HTERT RPE-1 (cell line): ENCODE results near the gene TVP23A.
"Not testable (repeated sequence)": the region's sequence is repeated elsewhere in the genome, so short reads cannot be mapped to it uniquely, and the experiment has no call there.

Source experiments
- in situ Hi-C: fragments of 300-500 bp; cut with MboI; formaldehyde crosslinking; loops from 4 replicates; pipeline ENCODE4 v1.14.3; 2020; ENCODE audit warnings: low sequenced_read_pairs

The TVP23A gene

DNA sequence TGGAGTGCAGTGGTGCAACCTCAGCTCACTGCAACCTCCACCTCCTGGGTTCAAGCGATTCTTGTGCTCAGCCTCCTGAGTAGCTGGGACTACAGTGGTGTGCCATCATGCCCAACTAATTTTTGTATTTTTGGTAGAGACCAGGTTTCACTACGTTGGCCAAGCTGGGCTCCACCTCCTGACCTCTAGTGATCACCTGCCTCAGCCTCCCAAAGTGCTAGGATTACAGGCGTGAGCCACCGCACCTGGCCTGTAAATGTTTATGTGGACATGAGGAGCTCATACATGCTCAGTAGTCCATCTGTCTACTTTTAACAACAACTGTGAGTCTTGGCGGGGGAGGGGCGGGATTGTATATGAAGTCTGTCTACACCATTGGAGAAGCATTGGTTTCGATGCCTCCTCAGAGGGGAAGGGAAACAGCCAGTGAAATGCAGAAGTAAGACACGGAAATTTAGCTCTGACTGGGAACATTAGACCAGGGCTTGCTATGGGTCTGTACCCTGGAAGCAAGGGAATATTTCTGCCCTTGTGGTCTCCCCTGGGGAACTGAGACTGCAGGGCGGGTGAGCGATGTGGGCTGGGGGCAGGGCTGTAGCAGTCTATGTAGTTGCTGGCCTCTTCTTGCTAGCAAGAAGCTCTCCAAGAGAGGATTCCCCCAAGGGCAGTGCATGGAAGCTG is 65.6 kb downstream of the TVP23A start:
- in situ Hi-C loops, result no loop called here

DNA sequence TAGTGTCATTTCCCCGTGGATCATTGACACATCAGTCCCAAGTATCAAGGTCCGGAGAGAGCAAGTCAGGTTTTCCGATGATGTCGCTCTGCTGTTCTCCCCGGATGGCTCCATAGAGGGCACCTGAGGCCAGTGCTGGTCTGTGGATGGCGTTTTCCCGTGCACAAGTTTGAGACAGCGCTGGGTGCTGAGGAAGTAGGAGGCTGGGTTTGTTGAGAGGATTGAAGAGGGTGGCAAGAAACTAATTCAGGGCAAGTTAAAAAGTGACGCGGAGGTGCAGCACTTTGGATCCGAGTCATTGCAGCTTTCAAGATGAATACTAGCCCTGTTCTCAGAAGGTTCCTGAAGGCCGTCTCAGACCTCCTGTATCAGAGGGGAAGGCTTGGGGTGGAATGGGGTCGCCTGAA is 67.3 kb downstream of the TVP23A start:
- in situ Hi-C loops, result no loop called here

DNA sequence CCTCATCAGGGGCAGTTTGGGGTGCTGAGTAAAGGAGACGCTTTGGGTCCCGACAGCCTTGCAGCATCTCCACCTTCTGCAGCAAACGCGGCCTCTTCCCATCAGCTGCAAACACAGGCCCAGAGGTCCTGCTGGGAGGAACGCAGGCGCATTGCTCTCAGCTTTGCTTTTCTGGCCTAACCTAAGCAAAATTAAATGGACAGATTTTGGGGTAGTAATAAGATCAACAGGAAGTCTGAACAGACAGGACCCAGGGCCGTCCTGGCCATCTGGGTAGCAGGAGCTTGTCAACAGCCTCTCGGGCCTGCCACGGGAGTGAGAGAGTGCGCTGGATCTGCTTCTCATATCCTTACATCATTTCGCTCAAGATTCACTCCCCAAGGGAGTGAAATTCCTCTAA is 67.8 kb downstream of the TVP23A start:
- in situ Hi-C loops, result no loop called here

DNA sequence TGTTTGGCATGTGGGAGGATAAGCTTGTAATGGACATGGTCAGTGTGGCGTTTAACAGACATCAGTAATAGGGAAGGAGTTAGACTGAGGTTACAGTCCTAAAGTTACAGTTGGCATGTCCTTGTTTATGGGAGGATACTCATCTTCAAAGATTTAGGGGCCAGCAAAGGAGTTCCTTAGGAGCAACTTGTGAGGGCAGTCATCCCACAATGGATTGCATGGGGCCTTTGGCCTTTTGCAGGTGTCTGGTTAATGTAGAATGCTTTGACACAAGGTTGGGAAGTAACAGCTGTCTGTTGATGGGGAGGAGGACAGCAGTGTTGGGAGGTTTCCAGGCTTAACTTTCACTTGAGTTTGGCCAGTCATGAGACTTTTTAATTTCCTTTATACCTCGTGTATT is 72.8 kb downstream of the TVP23A start:
- in situ Hi-C loops, result no loop called here

DNA sequence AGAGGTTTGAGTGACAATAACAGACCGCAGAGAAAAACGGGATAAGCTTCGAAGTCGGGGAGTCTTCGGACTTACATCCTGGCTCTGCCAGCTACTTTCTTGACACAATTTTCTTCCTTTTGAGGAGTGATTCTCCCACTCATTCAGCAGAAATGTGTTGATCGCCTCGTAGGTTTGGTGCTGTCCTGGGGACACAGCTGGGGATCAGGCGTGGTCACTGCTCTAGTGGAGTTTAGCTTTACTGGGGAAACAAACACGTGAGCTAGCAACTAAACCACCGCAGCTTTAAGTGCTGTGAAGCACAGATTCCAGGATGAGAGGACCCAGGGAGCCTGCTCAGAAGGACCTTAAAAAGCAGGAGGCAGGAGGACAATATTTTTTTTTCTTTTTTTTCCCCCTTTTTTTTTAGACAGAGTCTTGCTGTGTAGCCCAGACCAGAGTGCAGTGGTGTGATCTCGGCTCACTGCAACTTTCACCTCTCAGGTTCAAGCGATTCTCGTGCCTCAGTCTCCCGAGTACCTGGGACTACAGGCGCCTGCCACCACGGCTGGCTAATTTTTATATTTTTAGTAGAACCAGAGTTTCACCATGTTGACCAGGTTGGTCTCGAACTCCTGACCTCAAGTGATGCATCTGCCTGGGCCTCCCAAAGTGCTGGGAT is 74.1 kb downstream of the TVP23A start:
- in situ Hi-C loops, result no loop called here

DNA sequence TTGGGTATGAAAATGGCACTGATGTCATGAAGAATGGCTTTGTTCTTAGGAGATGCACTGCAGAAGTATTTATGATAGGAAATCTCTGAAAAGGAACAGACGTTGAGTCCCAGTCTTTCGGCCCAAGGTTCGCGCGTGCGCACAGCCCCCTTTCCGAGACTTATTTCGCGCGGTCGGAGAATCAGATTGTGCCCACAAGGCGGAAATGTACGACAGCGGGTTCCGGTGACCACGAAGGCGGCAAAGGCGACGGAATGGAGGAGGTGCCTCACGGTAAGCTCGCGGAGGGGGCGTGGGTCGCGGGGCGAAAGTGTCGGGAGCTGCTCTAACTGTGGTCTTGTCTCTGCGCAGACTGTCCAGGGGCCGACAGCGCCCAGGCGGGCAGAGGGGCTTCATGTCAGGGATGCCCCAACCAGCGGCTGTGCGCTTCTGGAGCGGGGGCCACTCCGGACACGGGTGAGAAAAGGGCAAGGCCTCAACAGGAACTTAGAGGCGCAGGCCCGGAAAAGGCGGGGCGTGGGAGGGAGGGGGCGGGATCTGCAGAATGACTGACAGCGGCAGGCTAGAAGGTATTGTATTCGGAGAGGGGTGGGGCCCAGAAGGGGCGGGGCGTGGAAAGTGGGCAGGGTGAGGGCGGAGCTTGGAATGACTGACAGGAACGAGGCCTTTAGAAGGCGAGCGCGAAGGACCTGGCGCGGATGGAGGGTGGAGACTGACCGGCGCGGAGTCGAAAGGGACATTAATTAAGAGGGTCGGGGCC is 74.8 kb downstream of the TVP23A start, which contains the start of gene NUBP1:
Gene NUBP1 (plus strand): TSS at position 233 of the 760 bp plus-strand sequence. CDS start 22 bp downstream, at position 255.
- in situ Hi-C loops, result no loop called here

DNA sequence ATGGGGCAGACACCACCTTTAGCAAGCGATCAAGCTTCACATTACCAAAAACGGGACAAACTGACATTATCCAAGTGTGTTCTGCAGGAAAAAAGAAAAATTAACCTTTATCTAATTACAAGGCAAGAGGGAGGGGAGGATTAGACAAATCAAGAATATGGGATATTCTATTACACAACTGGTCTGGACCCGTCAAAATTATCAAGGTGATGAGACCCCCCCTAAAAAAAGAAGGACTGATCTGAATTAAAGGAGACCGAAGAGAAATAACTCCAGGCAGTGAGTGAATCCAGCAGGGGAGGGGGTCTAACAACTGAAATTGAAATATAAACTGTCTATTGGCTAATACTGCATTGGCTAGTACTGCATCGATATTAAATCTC is 75.4 kb downstream of the TVP23A start:
- in situ Hi-C loops, result no loop called here

DNA sequence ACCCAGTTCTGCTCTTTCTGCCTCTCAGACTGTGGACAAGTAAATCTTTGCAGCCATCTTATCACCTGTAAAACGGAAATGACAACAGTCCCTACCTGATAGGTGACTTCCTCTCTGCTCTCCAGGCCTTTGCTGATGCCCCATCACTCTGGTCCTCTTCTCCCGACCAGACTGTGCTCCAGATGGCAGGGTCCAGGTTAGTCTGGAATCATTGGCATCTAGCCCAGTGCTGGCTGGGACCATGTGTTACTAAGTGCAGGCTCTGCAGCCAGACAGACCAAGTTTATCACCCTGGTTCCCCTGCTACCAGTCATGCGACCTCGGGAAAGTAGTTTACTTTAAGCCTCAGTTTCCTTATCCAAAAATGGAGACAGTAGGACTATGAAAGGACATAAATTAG is 76.8 kb downstream of the TVP23A start:
- in situ Hi-C loops, result no loop called here

DNA sequence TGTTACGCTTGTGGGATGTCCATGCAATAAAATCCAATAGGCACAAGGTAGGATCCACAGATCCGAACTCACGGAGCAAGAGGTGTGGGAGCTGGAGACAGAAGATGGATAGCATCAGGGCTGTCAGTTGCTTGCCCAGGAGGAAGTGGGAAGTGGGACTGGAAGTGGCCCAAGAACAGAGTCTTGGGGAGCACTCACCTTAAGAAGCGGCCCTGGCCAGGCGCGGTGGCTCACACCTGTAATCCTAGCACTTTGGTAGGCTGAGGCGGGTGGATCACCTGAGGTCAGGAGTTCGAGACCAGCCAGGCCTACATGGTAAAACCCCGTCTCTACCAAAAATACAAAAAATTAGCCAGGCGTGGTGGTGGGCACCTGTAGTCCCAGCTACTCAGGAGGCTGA is 77.3 kb downstream of the TVP23A start:
- in situ Hi-C loops, result not testable (repeated sequence)

DNA sequence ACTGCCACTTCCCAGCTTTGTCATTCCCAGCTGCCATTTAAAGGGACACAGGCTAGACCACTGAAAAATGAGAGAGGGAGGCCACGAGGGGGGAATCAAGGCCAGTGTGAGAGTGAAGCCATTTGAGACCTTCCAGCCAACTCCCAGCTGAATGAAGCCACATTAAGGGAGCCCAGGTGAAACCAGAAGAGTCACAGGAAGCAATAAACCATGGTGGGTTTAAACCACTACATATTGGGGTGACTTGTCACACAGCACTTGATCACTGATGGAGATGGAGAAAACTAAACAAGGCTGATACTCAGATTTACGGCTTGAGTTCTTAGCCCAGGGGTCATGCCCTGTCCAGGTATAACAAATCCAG is 77.8 kb downstream of the TVP23A start:
- in situ Hi-C loops, result no loop called here

DNA sequence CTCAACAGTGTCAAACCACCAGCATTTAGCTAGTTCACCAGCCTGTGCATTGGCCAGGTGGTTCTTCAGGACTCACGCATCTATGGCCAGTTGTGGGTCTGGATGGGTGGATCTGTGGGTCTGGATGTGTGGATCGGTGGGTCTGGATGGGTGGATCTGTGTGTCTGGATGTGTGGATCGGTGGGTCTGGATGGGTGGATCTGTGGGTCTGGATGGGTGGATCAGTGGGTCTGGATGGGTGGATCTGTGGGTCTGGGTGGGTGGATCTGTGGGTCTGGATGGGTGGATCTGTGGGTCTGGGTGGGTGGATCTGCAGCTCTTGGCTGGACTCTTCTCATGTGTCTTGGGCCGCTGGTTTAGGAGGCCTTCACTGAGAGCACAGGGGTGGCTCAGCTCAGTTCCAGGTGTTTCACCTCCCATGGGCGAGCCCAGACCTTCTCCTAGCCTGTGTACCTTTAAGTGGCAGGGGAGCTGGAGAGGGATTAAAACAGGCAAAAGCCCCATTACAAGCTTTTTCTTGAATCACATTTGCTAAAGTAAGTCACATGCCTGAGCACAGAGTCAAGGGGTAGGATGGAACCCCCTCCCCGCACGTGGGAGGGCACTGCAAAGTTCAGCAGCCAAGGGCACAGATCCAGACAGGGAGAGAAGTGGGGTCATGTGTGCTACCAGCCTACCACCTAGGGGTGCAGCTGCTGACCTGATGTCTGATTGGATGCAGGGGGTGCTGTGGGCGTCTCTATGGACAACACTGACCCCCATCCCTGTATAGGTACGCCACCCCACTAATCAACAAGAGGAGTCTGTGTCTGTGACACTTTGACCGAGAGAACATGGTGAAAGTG is 78.4 kb downstream of the TVP23A start:
- in situ Hi-C loops, result no loop called here

DNA sequence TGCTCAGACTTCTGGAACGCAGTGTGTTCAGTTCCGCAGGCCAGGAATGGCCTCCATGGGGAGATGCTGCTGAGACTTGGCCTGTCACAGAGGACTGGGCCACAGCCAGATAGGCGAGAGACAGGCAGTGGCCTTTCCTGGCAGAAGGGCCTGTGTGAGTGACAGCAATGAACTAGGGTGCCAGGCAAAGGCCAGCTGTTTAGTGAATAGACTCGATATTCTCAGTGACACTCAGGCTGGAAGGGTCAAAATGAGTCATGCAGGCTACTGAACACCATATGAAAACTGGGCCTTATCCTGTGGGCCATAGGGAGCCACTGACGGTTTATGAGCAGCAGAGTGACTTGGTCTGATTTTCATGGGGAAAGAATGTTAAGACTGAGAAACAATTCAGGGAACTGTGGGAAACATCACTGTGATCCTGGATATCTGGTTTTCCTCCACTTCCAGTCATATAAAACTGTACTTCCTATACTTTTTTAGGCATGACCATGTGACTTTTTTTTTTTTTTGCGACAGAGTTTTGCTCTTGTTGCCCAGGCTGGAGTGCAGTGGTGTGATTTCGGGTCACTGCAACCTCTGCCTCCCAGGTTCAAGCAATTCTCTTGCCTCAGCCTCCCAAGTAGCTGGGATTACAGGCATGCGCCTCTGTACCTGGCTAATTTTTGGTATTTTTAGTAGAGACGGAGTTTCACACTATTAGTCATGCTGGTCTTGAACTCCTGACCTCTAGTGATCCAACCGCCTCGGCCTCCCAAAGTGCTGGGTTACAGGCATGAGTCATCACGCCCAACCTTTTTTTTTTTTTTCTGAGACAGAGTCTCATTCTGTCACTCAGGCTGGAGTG is 80.1 kb downstream of the TVP23A start:
- in situ Hi-C loops, result no loop called here

DNA sequence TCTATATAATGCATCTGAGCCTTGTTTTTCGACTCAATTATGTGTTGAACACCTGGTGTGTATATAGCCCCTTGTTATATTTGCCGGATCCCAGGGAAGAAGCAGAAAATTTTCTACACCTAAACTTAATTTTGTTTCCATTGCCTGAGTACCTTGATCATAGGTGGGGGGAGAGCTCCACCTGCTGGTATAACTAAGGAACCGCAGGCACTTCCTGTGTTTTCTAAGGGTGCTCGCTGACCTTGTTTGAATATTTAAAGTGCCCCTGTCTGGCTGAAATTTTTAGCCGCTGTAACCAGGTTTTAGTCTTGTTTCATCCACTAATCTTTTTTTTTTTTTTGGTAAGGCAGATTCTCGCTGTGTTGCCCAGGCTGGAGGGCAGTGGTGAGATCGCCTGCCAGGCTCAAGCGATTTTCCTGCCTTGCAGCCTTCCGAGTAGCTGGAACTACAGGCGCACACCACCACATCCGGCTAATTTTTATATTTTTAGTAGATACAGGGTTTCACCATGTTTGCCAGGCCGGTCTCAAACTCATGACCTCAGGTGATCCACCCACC is 81.4 kb downstream of the TVP23A start:
- in situ Hi-C loops, result no loop called here

DNA sequence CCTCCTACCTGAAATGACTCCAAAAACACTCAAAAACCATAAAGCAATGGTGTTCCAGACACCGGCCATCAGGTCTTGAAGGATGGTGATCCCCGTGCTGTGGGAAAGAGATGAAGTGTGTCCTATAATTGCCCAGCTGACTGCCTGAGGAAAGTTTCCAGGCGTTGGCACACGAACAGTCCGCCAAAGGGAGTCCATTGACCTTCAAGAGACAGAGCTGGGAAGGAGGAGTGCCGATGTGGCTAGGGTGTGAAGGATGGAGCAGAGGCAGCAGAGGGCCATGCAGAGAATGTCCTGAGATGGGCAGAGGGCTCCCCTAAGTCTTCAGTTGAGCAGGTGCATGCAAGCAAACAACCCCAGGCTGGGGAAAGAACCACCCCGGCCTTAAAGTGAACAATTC is 86.8 kb downstream of the TVP23A start:
- in situ Hi-C loops, result no loop called here

DNA sequence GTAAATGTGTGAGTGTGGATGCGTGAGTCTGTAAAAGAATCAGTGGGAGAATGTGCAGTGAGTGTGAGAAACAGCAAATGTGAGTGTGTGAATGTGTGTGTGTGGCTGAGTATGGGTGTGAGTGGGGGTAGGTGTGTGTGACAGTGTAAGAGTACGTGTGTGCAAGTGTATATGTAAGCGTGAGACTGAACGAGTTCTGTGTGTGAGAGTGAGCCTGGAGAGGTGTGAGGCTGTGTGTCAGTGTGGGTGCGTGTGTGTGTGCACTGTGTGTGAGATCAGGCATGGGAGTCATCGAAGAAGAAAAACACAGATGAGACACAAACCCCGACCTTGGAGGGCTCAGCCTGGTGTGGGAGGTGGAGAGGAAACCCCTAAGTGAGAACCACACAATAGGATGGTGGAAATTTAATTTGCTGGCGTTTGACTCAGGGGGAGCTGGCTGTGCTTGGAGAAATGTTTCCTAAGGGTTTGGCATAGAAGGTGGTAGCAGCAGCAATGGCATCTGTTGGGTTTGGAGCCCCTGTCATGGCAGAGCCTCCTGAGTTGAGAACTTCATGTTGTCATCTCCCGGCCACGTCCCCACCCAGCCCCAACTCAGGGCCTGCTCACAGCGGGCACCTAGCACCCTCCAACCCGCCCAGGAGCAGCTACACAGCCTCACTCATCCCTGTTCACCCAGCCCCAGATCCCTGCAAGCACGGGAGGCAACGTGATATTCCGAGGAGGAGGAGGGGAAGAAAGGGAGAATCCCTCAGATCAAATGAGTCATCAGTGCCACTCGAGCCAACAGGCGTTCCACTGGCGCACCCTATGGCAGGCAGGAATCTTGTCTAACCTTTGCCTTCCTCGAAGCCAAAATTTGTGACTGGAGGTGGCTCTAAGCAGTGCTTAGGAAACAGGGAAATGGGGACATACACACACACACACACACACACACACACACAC is 89.2 kb downstream of the TVP23A start:
- in situ Hi-C loops, result no loop called here

DNA sequence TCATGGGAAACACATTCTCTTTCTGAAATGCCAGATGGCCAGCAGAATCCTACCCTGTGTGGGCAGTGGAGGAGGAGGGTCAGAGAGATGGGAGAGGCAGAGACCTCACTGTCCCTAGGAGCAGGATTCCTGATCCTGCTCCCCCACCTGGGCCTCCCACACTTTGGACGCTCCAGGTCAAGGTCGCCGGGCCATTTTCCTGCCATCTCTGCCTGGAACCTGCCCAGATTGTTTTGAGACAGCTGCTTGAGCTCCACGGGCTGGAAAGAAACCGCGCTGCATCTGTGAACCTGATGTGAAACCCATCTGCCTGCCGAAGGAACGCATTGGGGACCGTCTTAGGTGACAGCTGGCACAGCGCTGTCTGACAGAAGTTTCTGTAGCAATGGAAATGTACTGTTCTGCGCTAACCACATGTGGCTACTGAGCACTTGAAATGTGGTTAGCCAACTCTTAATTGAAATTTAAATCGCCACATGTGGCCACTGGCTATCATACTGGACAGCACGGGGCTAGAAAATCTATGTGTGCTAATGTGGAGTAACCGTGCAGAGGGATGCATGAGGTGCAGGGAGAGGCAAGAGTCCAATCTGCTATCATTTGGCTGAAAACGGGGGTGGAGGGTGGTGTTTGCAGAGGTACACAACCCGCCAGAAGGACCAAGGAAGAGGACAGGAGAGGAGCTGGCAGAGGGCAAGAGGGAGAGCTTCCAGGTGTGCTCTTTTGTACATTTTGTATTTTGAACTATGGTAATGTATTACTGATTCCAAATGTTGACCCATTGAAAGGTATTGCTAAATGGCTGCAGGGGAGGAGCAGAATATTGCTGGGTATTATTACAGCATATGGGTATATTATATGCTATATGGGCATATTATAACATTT is 90.3 kb downstream of the TVP23A start:
- in situ Hi-C loops, result no loop called here
